SK-N-SH (cell line): ENCODE measurements around the gene AHNAK2. TPM values are rescaled to one million over a fixed set of nuclear protein-coding genes. Genes with fewer than 3 reads are reported as not detected.
A peak's percentile ranks its signal among the peaks of the same experiment; 100 is the strongest.

Experiments
- CTCF ChIA-PET: fragments of 300-600, 350-600 bp; formaldehyde crosslinking; extraction: SDS; loops from one replicate; lab custom pipeline; 2021; lab: Yijun Ruan, JAX
- POLR2A ChIA-PET: fragments of 350-600 bp; sonication (Branson Sonifier 250); formaldehyde crosslinking; extraction: SDS; loops from one replicate; lab custom pipeline; 2020; ENCODE audit warnings: antibody characterized with exemption, inconsistent platforms; lab: Yijun Ruan, JAX
- DNase-seq: peaks from one replicate; pipeline ENCODE4 v3.0.0; 2012
- H2AFZ ChIP-seq: fragments of 200-600 bp; sonication (generic); 2 replicates; pipeline ENCODE4 v1.8.1; 2016; ENCODE audit warnings: antibody characterized with exemption, mild to moderate bottlenecking, low read depth
- H3F3A ChIP-seq: fragments of 200-600 bp; sonication (generic); replicated peaks from 2 replicates; pipeline ENCODE3; 2016; ENCODE audit warnings: antibody characterized with exemption, mild to moderate bottlenecking; ENCODE audit not compliant: insufficient read depth
- H3K27ac ChIP-seq, 2 experiments: fragments of 200-500 bp in 1 of 2; fragments of 200-600 bp in 1 of 2; sonication (Bioruptor generic) in 1 of 2; sonication (generic), shearing (Covaris generic) in 1 of 2; 2 replicates each; pipeline versions ENCODE4 v1.5.1 to v1.6.1; 2014 to 2016; ENCODE audit warnings: low read depth in 2 of 2, inconsistent platforms in 1 of 2, low read length in 1 of 2, mild to moderate bottlenecking in 1 of 2, mixed read lengths in 1 of 2
- H3K27me3 ChIP-seq: fragments of 200-600 bp; sonication (generic), shearing (Covaris generic); 2 replicates; pipeline ENCODE4 v1.6.1; 2016; ENCODE audit warnings: mixed run types; ENCODE audit not compliant: insufficient read depth
- H3K36me3 ChIP-seq, 2 experiments: fragments of 200-500 bp in 1 of 2; fragments of 200-600 bp in 1 of 2; sonication (Bioruptor generic) in 1 of 2; sonication (generic) in 1 of 2; replicated peaks in 1 of 2; 2 replicates each; pipeline versions ENCODE3 to v1.5.1; 2014 to 2016; ENCODE audit warnings: low read length in 1 of 2, mild to moderate bottlenecking in 1 of 2; ENCODE audit not compliant: insufficient read depth in 2 of 2, control insufficient read depth in 1 of 2
- H3K4me1 ChIP-seq, 2 experiments: fragments of 200-500 bp in 1 of 2; fragments of 200-600 bp in 1 of 2; sonication (Bioruptor generic) in 1 of 2; sonication (generic), shearing (Covaris generic) in 1 of 2; 2 replicates each; pipeline versions ENCODE4 v1.5.1 to v1.6.1; 2014 to 2016; ENCODE audit warnings: low read depth in 1 of 2, low read length in 1 of 2, mixed run types in 1 of 2; ENCODE audit not compliant: insufficient read depth in 2 of 2, control insufficient read depth in 1 of 2
- H3K4me2 ChIP-seq: fragments of 200-600 bp; sonication (generic), shearing (Covaris generic); 2 replicates; pipeline ENCODE4 v1.6.1; 2017; ENCODE audit warnings: mixed run types
- H3K4me3 ChIP-seq, 2 experiments: fragments of 200-500 bp in 1 of 2; fragments of 200-600 bp in 1 of 2; sonication (Bioruptor generic) in 1 of 2; sonication (generic), shearing (Covaris generic) in 1 of 2; 2 replicates each; pipeline versions ENCODE4 v1.5.1 to v1.8.1; 2014 to 2016; ENCODE audit warnings: low read depth in 2 of 2, inconsistent platforms in 1 of 2, low read length in 1 of 2, mild to moderate bottlenecking in 1 of 2, mixed read lengths in 1 of 2, moderate library complexity in 1 of 2
- H3K79me2 ChIP-seq: fragments of 200-600 bp; sonication (generic); 2 replicates; pipeline ENCODE4 v1.8.1; 2017; ENCODE audit warnings: mild to moderate bottlenecking; ENCODE audit not compliant: insufficient read depth
- H3K9ac ChIP-seq: fragments of 200-600 bp; sonication (generic); 2 replicates; pipeline ENCODE4 v1.6.1; 2017; ENCODE audit warnings: mixed run types
- H3K9me2 ChIP-seq: fragments of 200-600 bp; sonication (generic); 2 replicates; pipeline ENCODE4 v1.6.1; 2017; ENCODE audit warnings: mixed run types
- H3K9me3 ChIP-seq: fragments of 200-600 bp; sonication (generic); 2 replicates; pipeline ENCODE4 v1.6.1; 2017; ENCODE audit warnings: mixed run types, mild to moderate bottlenecking, moderate library complexity
- H4K20me1 ChIP-seq: fragments of 200-600 bp; sonication (generic); 2 replicates; pipeline ENCODE4 v1.6.1; 2017; ENCODE audit warnings: mild to moderate bottlenecking, mixed run types; ENCODE audit not compliant: insufficient read depth
- CHD2 ChIP-seq: fragments of 150-350 bp; IDR thresholded peaks from 2 replicates; pipeline ENCODE4 v1.6.1; 2018; ENCODE audit warnings: low read length; ENCODE audit not compliant: partially characterized antibody
- EZH2phosphoT487 ChIP-seq: fragments of 200-600 bp; sonication (generic); IDR thresholded peaks from 2 replicates; pipeline ENCODE4 v1.6.1; 2017; ENCODE audit warnings: low read depth, mixed run types, mild to moderate bottlenecking, antibody characterized with exemption, moderate library complexity, borderline replicate concordance
- FOSL2 ChIP-seq: IDR thresholded peaks from 2 replicates; pipeline ENCODE4 v1.4.0; 2012; ENCODE audit warnings: low read depth, mild to moderate bottlenecking, moderate library complexity, borderline replicate concordance
- FOXJ3 ChIP-seq: sonication (generic); formaldehyde crosslinking; IDR thresholded peaks from 2 replicates; pipeline ENCODE4 v1.5.1; 2020; ENCODE audit warnings: mild to moderate bottlenecking, missing genetic modification reagents
- JUND ChIP-seq: IDR thresholded peaks from 2 replicates; pipeline ENCODE4 v1.4.0; 2012
- NFIC ChIP-seq: IDR thresholded peaks from 2 replicates; pipeline ENCODE4 v1.4.0; 2012; ENCODE audit warnings: borderline replicate concordance
- NRF1 ChIP-seq: IDR thresholded peaks from 2 replicates; pipeline ENCODE4 v1.6.1; 2012; ENCODE audit warnings: low read depth, mild to moderate bottlenecking, low read length
- RAD21 ChIP-seq: IDR thresholded peaks from 2 replicates; pipeline ENCODE4 v1.6.1; 2012; ENCODE audit warnings: mild to moderate bottlenecking, low read length
- TAF1 ChIP-seq: IDR thresholded peaks from 2 replicates; pipeline ENCODE4 v1.6.1; 2012; ENCODE audit warnings: low read depth, mild to moderate bottlenecking, low read length, moderate library complexity, borderline replicate concordance
- WGBS: methylation state at CpG from one replicate; pipeline ENCODE4 v1.1.6; 2017; ENCODE audit warnings: low lambda C conversion rate; 5-methylcytosine and 5-hydroxymethylcytosine counted together
- polyA plus RNA-seq, 3 experiments: library from polyadenylated mRNA; depleted of rRNA; stranded (reverse); fragments of >200 nt; gene quantifications; 2 replicates each; pipeline ENCODE4 v1.2.3, GENCODE V29; 2012
- TF ChIP-seq, protein P1 (sequence below): IDR thresholded peaks from 2 replicates; pipeline ENCODE4 v1.4.0; 2012; ENCODE audit warnings: low read depth, borderline replicate concordance
- TF ChIP-seq, protein P2 (sequence below): IDR thresholded peaks from 2 replicates; pipeline ENCODE4 v1.4.0; 2012; ENCODE audit warnings: low read depth
- TF ChIP-seq, protein P3 (sequence below): IDR thresholded peaks from 2 replicates; pipeline ENCODE4; 2012
- TF ChIP-seq, protein P4 (sequence below): IDR thresholded peaks from 2 replicates; pipeline ENCODE4 v1.6.1; 2012; ENCODE audit warnings: mild to moderate bottlenecking, low read depth, low read length, moderate library complexity

Gene AHNAK2
- polyA plus RNA-seq, 1 of the 3 experiments (the other 2 are of a cell fraction) = 33.5 TPM

DNA sequence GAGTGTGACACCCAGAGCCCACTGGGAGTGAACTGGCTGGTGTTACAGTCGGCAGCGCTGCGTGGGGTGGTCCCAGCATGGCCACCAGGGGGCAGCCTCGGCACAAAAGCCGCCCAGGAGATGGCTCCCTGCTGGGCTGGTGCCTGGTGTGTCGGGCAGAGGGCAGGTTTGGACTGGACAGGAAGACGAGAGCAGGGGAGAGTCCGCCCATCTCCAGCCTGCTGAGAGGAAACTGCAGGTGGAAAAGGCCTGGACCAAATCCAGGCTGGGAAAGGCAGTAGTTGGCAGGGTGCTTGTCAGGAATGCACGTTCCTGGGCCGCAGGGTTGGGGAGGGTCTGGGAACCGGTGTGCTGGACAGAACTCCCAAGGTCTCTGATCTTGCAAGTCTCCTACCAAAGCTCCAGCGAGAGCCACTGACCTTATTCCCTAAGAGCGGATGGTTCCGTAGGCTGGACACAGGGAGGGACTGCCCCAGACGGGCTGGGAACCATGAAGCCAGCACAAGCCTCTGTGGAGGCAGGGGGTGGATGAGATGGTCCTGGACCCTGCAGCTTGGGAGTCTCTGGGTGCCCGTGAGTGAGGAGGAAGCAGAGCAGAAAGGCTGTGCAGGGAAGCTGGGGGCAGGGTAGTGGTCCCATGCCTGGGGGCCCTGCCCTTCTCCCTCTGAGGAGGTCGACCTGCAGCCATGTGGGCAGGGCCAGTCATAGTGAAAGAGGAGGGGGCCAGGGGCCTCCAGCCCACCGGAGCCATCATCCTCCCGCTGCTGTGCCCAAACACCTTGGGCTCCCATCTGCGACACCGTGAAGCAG lies 1.8 kb downstream of the AHNAK2 start (continued):
- TF ChIP-seq NRF1 (no peak), EZH2phosphoT487 (no peak), FOSL2 (no peak)
- TF ChIP-seq, protein P1, sequence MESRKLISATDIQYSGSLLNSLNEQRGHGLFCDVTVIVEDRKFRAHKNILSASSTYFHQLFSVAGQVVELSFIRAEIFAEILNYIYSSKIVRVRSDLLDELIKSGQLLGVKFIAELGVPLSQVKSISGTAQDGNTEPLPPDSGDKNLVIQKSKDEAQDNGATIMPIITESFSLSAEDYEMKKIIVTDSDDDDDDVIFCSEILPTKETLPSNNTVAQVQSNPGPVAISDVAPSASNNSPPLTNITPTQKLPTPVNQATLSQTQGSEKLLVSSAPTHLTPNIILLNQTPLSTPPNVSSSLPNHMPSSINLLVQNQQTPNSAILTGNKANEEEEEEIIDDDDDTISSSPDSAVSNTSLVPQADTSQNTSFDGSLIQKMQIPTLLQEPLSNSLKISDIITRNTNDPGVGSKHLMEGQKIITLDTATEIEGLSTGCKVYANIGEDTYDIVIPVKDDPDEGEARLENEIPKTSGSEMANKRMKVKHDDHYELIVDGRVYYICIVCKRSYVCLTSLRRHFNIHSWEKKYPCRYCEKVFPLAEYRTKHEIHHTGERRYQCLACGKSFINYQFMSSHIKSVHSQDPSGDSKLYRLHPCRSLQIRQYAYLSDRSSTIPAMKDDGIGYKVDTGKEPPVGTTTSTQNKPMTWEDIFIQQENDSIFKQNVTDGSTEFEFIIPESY = no peak
- TF ChIP-seq, protein P2, sequence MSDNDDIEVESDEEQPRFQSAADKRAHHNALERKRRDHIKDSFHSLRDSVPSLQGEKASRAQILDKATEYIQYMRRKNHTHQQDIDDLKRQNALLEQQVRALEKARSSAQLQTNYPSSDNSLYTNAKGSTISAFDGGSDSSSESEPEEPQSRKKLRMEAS = no peak
- TF ChIP-seq, protein P3, sequence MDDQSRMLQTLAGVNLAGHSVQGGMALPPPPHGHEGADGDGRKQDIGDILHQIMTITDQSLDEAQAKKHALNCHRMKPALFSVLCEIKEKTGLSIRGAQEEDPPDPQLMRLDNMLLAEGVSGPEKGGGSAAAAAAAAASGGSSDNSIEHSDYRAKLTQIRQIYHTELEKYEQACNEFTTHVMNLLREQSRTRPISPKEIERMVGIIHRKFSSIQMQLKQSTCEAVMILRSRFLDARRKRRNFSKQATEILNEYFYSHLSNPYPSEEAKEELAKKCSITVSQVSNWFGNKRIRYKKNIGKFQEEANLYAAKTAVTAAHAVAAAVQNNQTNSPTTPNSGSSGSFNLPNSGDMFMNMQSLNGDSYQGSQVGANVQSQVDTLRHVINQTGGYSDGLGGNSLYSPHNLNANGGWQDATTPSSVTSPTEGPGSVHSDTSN = no peak

DNA sequence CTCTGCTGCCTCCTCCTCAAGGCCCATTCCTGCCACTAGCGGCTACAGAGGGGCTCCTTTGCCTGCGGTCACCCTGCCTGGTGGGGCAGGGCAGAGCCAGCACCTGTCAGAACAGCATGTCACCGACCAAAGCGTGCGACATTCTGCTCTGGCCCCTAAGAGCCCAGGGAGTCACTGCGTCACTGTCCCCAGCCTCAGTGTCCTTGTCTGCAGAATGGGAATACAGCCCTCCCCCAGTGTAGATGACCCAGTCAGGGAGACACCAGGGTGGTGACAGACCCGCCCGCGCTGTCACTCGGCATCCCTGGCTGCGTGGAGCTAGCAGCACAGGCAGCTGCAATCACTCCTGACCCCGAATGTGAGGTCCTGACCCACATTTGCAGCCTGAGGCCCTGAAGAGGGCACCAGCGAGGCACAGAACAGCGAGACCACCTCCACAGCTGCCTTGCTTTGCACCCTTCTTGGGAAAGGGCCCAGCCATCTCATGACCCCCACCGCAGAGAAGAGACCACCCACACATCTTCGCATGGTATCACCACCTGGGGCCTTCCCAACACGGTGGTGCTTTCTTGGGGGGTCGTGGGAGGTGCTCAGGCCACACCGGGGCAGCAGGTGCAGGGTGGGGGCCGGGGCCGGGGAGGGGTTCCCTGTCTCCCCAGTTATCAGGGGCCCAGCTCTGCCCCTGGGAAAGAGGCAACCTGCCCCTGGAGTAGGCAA lies 2.5 kb downstream of the AHNAK2 start:
- ChIA-PET CTCF (interaction anchor here (0.6 to 11.2 kb wide), 50 partner anchors 8 to 514 kb away, joined by 3 to 284 read pairs (median 4); partner anchors contain the start of genes CDCA4 and CLBA1), POLR2A (no interaction called here)
- H2AFZ ChIP-seq = no peak overlapping the region
- no peak overlapping the region for H3K27ac ChIP-seq
- peaks cover 45% of the 10 kb centered on the region; the same call in 1 of the 2 replicates for H3K79me2 ChIP-seq
- no peak overlapping the region for H3K9ac ChIP-seq
- DNase-seq = peak; percentile 62
- peak overlapping the region in 1 of 2 experiments; percentile 81; a peak in 1 of 4 replicates for H3K4me3 ChIP-seq
- TF ChIP-seq, protein P4, sequence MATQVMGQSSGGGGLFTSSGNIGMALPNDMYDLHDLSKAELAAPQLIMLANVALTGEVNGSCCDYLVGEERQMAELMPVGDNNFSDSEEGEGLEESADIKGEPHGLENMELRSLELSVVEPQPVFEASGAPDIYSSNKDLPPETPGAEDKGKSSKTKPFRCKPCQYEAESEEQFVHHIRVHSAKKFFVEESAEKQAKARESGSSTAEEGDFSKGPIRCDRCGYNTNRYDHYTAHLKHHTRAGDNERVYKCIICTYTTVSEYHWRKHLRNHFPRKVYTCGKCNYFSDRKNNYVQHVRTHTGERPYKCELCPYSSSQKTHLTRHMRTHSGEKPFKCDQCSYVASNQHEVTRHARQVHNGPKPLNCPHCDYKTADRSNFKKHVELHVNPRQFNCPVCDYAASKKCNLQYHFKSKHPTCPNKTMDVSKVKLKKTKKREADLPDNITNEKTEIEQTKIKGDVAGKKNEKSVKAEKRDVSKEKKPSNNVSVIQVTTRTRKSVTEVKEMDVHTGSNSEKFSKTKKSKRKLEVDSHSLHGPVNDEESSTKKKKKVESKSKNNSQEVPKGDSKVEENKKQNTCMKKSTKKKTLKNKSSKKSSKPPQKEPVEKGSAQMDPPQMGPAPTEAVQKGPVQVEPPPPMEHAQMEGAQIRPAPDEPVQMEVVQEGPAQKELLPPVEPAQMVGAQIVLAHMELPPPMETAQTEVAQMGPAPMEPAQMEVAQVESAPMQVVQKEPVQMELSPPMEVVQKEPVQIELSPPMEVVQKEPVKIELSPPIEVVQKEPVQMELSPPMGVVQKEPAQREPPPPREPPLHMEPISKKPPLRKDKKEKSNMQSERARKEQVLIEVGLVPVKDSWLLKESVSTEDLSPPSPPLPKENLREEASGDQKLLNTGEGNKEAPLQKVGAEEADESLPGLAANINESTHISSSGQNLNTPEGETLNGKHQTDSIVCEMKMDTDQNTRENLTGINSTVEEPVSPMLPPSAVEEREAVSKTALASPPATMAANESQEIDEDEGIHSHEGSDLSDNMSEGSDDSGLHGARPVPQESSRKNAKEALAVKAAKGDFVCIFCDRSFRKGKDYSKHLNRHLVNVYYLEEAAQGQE = no peak
- no peak for TF ChIP-seq FOXJ3 (CRISPR knock-in tag)
- TF ChIP-seq NRF1 = no peak
- no peak for TF ChIP-seq JUND
- peak; percentile 48 for TF ChIP-seq RAD21
- no peak for TF ChIP-seq TAF1
- TF ChIP-seq NFIC = no peak
- no peak for TF ChIP-seq CHD2
- no peaks in the 10 kb centered on the region for H3K27me3 ChIP-seq
- no peaks in the 10 kb centered on the region for H3K9me3 ChIP-seq
- peaks cover 49 to 60% of the 10 kb centered on the region in 2 experiments; a peak in 3 of 4 replicates for H3K4me1 ChIP-seq
- H4K20me1 ChIP-seq = no peaks in the 10 kb centered on the region
- H3K9me2 ChIP-seq = no peaks in the 10 kb centered on the region
- H3F3A ChIP-seq = peaks cover 19% of the 10 kb centered on the region
- no peaks in the 10 kb centered on the region for H3K36me3 ChIP-seq
- peak overlapping the region; percentile 99 for H3K4me2 ChIP-seq
- WGBS = 19% methylated on average over 4 of the region's 21 CpGs
